Lower leg skin (tissue), 3 donors: Measurements from ENCODE around the gene SLC7A7.

Experiments
- POLR2A ChIP-seq, 2 donors: fragments of 450-650 bp; IDR thresholded peaks; one replicate each; pipeline ENCODE4 v1.6.1; 2016 to 2017; ENCODE audit warnings: antibody characterized with exemption in 2 of 2, mild to moderate bottlenecking in 1 of 2, moderate library complexity in 1 of 2
- TF ChIP-seq, protein P1 (sequence below), 3 donors: fragments of 450-650 bp; IDR thresholded peaks; one replicate each; pipeline ENCODE4 v1.5.1; 2016; ENCODE audit warnings: antibody characterized with exemption in 3 of 3, mild to moderate bottlenecking in 3 of 3, moderate library complexity in 2 of 3

DNA sequence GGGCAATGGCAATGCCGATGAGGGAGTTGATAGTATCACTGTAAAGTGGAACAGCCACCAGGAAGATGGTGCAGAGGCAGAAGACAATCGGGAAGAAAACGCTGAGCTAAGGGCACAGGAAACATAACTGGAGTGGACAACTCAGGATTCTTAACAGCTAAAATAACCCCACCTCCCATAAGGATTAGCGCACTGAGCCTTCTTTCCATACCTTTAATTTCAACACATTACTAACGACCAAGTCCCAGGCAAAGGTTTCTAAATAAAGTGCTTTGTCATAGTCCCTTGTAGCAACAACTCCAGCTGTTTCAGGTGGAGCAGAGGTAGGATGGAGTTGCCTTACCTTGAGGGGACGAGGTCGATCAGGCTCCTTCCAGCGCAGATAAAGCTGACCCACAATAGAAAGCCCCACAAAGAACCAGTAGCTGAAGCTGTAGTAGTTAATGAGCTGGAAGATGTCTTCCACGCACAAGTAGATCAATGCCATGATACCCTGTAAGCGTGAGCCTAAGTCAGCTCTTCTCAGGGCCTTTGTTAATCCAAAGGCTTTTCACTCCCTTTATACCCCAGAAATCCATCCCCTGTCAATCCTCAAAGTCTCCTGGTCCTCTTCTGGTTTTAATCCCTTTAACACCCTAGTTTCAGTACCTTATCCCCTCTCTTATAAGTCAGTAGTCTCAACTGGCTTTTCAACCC lies 41.1 kb downstream of the SLC7A7 start:
- TF ChIP-seq, protein P1, sequence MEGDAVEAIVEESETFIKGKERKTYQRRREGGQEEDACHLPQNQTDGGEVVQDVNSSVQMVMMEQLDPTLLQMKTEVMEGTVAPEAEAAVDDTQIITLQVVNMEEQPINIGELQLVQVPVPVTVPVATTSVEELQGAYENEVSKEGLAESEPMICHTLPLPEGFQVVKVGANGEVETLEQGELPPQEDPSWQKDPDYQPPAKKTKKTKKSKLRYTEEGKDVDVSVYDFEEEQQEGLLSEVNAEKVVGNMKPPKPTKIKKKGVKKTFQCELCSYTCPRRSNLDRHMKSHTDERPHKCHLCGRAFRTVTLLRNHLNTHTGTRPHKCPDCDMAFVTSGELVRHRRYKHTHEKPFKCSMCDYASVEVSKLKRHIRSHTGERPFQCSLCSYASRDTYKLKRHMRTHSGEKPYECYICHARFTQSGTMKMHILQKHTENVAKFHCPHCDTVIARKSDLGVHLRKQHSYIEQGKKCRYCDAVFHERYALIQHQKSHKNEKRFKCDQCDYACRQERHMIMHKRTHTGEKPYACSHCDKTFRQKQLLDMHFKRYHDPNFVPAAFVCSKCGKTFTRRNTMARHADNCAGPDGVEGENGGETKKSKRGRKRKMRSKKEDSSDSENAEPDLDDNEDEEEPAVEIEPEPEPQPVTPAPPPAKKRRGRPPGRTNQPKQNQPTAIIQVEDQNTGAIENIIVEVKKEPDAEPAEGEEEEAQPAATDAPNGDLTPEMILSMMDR (IDR thresholded peaks at IDR 0.05), result no peak
- no peak for TF ChIP-seq POLR2A (IDR thresholded peaks at IDR 0.05)
